B cell (primary cell): ENCODE data around the gene MRPS9. TPM values are rescaled to one million over a fixed set of nuclear protein-coding genes. Genes with fewer than 3 reads are reported as not detected.

Experiments used
- ATAC-seq: fragments of 200-7000 bp; cut with Tn5 transposase; one replicate; pipeline ENCODE4 v1.10.0; 2021; ENCODE audit warnings: low read depth, mild to moderate bottlenecking, moderate number of reproducible peaks, moderate library complexity
- CTCF ChIA-PET: fragments of 350-600 bp; sonication (Branson Sonifier 250); formaldehyde crosslinking; loops from one replicate; lab custom pipeline; 2021; ENCODE audit warnings: antibody characterized with exemption, inconsistent platforms; lab: Charles Lee
- POLR2A ChIA-PET: fragments of 350-600 bp; sonication (Branson Sonifier 250); formaldehyde crosslinking; loops from one replicate; lab custom pipeline; 2021; ENCODE audit warnings: antibody characterized with exemption; lab: Charles Lee
- DNase-seq: peaks from one replicate; pipeline ENCODE4 v3.0.0; 2013
- H2AFZ ChIP-seq: 2 replicates; pipeline ENCODE4 v1.6.1; 2012; ENCODE audit warnings: mild to moderate bottlenecking, low read depth, low read length; ENCODE audit not compliant: insufficient read depth, poor library complexity, severe bottlenecking
- H3K27ac ChIP-seq, 2 donors: 1 replicate in 1 of 2; 2 replicates in 1 of 2; pipeline ENCODE4 v1.5.1; 2012 to 2013; ENCODE audit warnings: low read length in 2 of 2, mild to moderate bottlenecking in 2 of 2, moderate library complexity in 1 of 2
- H3K27me3 ChIP-seq, 4 experiments: fragments of 200-600 bp in 1 of 4; sonication (generic) in 1 of 4; replicated peaks in 1 of 4; 1 replicate in 2 of 4; 2 replicates in 2 of 4; pipeline versions ENCODE4 v1.6.1 to v1.7.0; 2013 to 2016; ENCODE audit warnings: low read length in 3 of 4, mild to moderate bottlenecking in 2 of 4, mixed read lengths in 1 of 4, moderate library complexity in 1 of 4; ENCODE audit not compliant: insufficient read depth in 4 of 4, control insufficient read depth in 3 of 4; ENCODE audit errors: control extremely low read depth in 1 of 4
- H3K36me3 ChIP-seq, 2 experiments: replicated peaks in 1 of 2; 1 replicate in 1 of 2; 2 replicates in 1 of 2; pipeline versions ENCODE4 v1.6.1 to v1.7.1; 2013; ENCODE audit warnings: low read length in 1 of 2; ENCODE audit not compliant: insufficient read depth in 2 of 2, control insufficient read depth in 1 of 2; ENCODE audit errors: control extremely low read depth in 1 of 2, extremely low read depth in 1 of 2
- H3K4me1 ChIP-seq, 2 donors: fragments of 200-600 bp in 1 of 2; sonication (generic) in 1 of 2; 1 replicate in 1 of 2; 2 replicates in 1 of 2; pipeline versions ENCODE4 v1.5.1 to v1.6.1; 2013 to 2017; ENCODE audit warnings: low read length in 2 of 2; ENCODE audit not compliant: control insufficient read depth in 2 of 2, insufficient read depth in 2 of 2
- H3K4me2 ChIP-seq: replicated peaks from 2 replicates; pipeline ENCODE3; 2012; ENCODE audit warnings: mild to moderate bottlenecking, low read depth, low read length; ENCODE audit not compliant: poor library complexity, severe bottlenecking
- H3K4me3 ChIP-seq, 5 experiments: fragments of 200-600 bp in 1 of 5; sonication (generic) in 1 of 5; 1 replicate in 3 of 5; 2 replicates in 2 of 5; pipeline versions ENCODE4 v1.5.1 to v1.7.0; 2011 to 2016; ENCODE audit warnings: low read length in 4 of 5, mild to moderate bottlenecking in 4 of 5, low read depth in 2 of 5, control low read depth in 1 of 5, moderate library complexity in 1 of 5; ENCODE audit not compliant: insufficient read depth in 1 of 5; ENCODE audit errors: control extremely low read depth in 1 of 5, extremely low read depth in 1 of 5
- H3K79me2 ChIP-seq: fragments of 200-600 bp; sonication (generic); one replicate; pipeline ENCODE4 v1.6.0; 2016; ENCODE audit warnings: low read length; ENCODE audit not compliant: control insufficient read depth, insufficient read depth
- H3K9ac ChIP-seq: fragments of 200-600 bp; sonication (generic); 2 replicates; pipeline ENCODE4 v1.6.1; 2017; ENCODE audit warnings: mild to moderate bottlenecking, low read length, moderate library complexity
- H3K9me3 ChIP-seq, 3 donors: one replicate each; pipeline versions ENCODE4 v1.6.1 to v1.7.1; 2013; ENCODE audit warnings: low read length in 2 of 3; ENCODE audit not compliant: control insufficient read depth in 2 of 3, insufficient read depth in 1 of 3; ENCODE audit errors: control extremely low read depth in 1 of 3
- H4K20me1 ChIP-seq: 2 replicates; pipeline ENCODE4 v1.6.0; 2012; ENCODE audit warnings: mild to moderate bottlenecking, low read length; ENCODE audit not compliant: insufficient read depth, control insufficient read depth, poor library complexity, severe bottlenecking
- H3K27ac Mint-ChIP-seq: one replicate; pipeline ENCODE4 v1.8.0; 2021; ENCODE audit warnings: mixed read lengths
- H3K27me3 Mint-ChIP-seq: one replicate; pipeline ENCODE4 v1.8.0; 2021; ENCODE audit warnings: mixed read lengths
- H3K4me1 Mint-ChIP-seq: one replicate; pipeline ENCODE4 v1.8.0; 2021; ENCODE audit warnings: mixed read lengths
- H3K4me3 Mint-ChIP-seq: one replicate; pipeline ENCODE4 v1.8.0; 2021; ENCODE audit warnings: mixed read lengths
- H3K9me3 Mint-ChIP-seq: one replicate; pipeline ENCODE4 v1.8.0; 2022; ENCODE audit warnings: mixed read lengths; ENCODE audit not compliant: insufficient read depth
- EZH2 ChIP-seq: IDR thresholded peaks from 2 replicates; pipeline ENCODE4 v1.6.1; 2012; ENCODE audit warnings: borderline replicate concordance, low read depth, mild to moderate bottlenecking, moderate library complexity, low read length; ENCODE audit not compliant: insufficient read depth, poor library complexity, severe bottlenecking
- WGBS: methylation state at CpG from one replicate; pipeline ENCODE4 v1.1.5; 2013; ENCODE audit warnings: missing lambda C conversion rate; ENCODE audit not compliant: insufficient coverage; 5-methylcytosine and 5-hydroxymethylcytosine counted together
- intact Hi-C: fragments of 100-400 bp; cut with micrococcal nuclease; formaldehyde crosslinking; loops from one replicate; pipeline ENCODE4 v1.10.0; 2022
- polyA plus RNA-seq: library from polyadenylated mRNA; depleted of rRNA; stranded (reverse); fragments of >200 nt; gene quantifications from 2 replicates; pipeline ENCODE4 v1.2.3, GENCODE V29; 2012
- total RNA-seq, 2 donors: library from RNA; stranded (reverse); fragments of 120-200 nt in 1 of 2; gene quantifications; 1 replicate in 1 of 2; 2 replicates in 1 of 2; pipeline versions ENCODE4 v1.2.3 to v1.2.4, GENCODE V29; 2013 to 2022
- TF ChIP-seq, protein P1 (sequence below): fragments of 200-600 bp; IDR thresholded peaks from one replicate; pipeline ENCODE4 v1.8.0; 2022; ENCODE audit warnings: antibody characterized with exemption, mild to moderate bottlenecking

MRPS9 gene
- total and polyA plus RNA-seq, 2 donors (not counting 1 experiment from before 2014, with no cell fraction given), result 13.0 to 19.8 TPM

DNA sequence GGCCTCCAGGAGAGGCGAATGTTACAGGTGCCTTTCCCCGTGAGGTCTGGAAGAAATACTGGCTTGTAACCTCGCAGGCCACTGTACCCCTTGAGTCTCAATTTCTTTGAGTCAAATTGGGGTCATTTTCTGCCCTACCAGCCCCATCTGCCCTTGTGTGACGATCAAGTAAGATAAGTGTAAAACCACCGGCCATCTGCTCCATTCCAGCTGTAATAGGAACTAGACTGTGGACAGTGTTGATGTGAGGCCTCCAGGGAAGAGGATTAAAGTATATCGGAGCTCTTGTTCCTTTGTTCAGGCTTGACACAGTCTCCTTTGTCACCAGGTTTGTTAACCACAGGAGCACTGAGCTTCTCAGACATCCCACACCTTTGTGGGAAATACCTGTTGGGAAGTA, 65.6 kb downstream of the MRPS9 start:
- WGBS, result 100% methylated on average over 3 of the region's 6 CpGs
- Mint-ChIP-seq H3K9me3 (no peaks in the 10 kb centered on the region), H3K4me3 (no peak overlapping the region), H3K27ac (no peak overlapping the region), H3K4me1 (peaks cover 6% of the 10 kb centered on the region), H3K27me3 (no peaks in the 10 kb centered on the region)
- no peak overlapping the region for H3K27ac ChIP-seq
- no peak for ATAC-seq
- H3K9ac ChIP-seq, result no peak overlapping the region
- no peaks in the 10 kb centered on the region for H3K27me3 ChIP-seq
- H3K4me2 ChIP-seq, result no peak overlapping the region
- peaks cover 7 to 8% of the 10 kb centered on the region in 2 experiments for H3K36me3 ChIP-seq
- TF ChIP-seq, protein P1, sequence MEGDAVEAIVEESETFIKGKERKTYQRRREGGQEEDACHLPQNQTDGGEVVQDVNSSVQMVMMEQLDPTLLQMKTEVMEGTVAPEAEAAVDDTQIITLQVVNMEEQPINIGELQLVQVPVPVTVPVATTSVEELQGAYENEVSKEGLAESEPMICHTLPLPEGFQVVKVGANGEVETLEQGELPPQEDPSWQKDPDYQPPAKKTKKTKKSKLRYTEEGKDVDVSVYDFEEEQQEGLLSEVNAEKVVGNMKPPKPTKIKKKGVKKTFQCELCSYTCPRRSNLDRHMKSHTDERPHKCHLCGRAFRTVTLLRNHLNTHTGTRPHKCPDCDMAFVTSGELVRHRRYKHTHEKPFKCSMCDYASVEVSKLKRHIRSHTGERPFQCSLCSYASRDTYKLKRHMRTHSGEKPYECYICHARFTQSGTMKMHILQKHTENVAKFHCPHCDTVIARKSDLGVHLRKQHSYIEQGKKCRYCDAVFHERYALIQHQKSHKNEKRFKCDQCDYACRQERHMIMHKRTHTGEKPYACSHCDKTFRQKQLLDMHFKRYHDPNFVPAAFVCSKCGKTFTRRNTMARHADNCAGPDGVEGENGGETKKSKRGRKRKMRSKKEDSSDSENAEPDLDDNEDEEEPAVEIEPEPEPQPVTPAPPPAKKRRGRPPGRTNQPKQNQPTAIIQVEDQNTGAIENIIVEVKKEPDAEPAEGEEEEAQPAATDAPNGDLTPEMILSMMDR, result no peak
- TF ChIP-seq EZH2, result no peak
- H3K79me2 ChIP-seq, result no peaks in the 10 kb centered on the region
- POLR2A ChIA-PET, result no interaction called here
- intact Hi-C loops, result no loop called here
- H3K4me1 ChIP-seq, result peaks cover 0 to 3% of the 10 kb centered on the region in 2 donors
- DNase-seq, result no peak
- no peak overlapping the region for H3K4me3 ChIP-seq
- CTCF ChIA-PET, result interaction anchor here (0.5 to 4.0 kb wide), 4 partner anchors 11 to 454 kb away, joined by 3 to 29 read pairs (median 6); no protein-coding TSS in a partner anchor
- no peak overlapping the region for H2AFZ ChIP-seq
- H4K20me1 ChIP-seq, result no peaks in the 10 kb centered on the region
- no peaks in the 10 kb centered on the region for H3K9me3 ChIP-seq

DNA sequence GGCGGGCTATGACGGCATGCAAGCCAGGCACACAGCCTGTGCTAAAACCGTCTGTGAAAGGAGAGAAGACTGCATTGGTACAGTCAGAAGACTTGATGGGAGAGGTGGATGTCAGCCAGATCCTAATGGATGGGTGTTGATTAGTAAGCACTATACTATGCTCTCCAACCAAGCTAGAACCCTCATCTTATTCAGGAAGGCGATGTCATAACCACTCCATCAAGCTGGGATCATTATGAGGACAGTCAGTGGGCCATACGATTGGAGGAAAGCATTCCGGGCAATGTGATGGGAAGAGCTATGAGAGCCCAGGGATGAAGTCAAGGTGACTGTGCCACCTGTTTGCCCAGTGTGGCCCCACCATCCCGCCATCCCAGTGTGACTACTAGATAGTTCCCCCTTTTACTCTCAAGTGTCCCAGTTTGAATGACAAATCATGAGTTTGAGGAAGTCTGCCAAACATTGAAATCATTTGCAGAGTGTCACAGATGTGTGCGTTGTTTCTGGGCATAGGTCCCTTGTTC, 66.4 kb downstream of the MRPS9 start:
- intact Hi-C loops, result no loop called here
- Histone ChIP-seq H3K9ac (no peak overlapping the region), H3K27me3 (no peaks in the 10 kb centered on the region), H4K20me1 (no peaks in the 10 kb centered on the region), H3K79me2 (no peaks in the 10 kb centered on the region), H3K27ac (no peak overlapping the region), H3K4me3 (no peak overlapping the region), H3K4me2 (no peak overlapping the region), H3K9me3 (no peaks in the 10 kb centered on the region), H3K4me1 (peaks cover 0 to 3% of the 10 kb centered on the region in 2 donors), H2AFZ (no peak overlapping the region), H3K36me3 (peaks cover 7 to 8% of the 10 kb centered on the region in 2 experiments)
- Mint-ChIP-seq H3K9me3 (no peaks in the 10 kb centered on the region), H3K27ac (no peak overlapping the region), H3K4me3 (no peak overlapping the region), H3K4me1 (peaks cover 6% of the 10 kb centered on the region), H3K27me3 (no peaks in the 10 kb centered on the region)
- ATAC-seq (no peak), DNase-seq (no peak)
- CTCF ChIA-PET, result interaction anchor here (1.5 to 4.0 kb wide), 3 partner anchors 10 to 134 kb away, joined by 4 to 29 read pairs (median 9); no protein-coding TSS in a partner anchor
- POLR2A ChIA-PET, result no interaction called here
- TF ChIP-seq EZH2, result no peak
- TF ChIP-seq, protein P1, result no peak
- WGBS, result 78% methylated on average over 4 of the region's 8 CpGs
